ENCODE results near the gene TNN. TPM values are rescaled to one million over a fixed set of nuclear protein-coding genes. Genes with fewer than 3 reads are reported as not detected.
"Not testable (repeated sequence)": the region's sequence is repeated elsewhere in the genome, so short reads cannot be mapped to it uniquely, and the experiment has no call there.

Gene TNN
- 0.25 and 0.26 TPM in 2 replicates for total RNA-seq
- long read RNA-seq, partial matches to known transcripts: 1 of 1 reads
- long read RNA-seq, other reads (novel, unspliced or antisense): 0 of 1 reads

GRCh38 chr1:175067362-175068106 lies at the start of gene TNN:
TSS of gene TNN (plus strand) at chr1:175067833. CDS start at chr1:175077419, 9,586 bp downstream.
- no peak for TF ChIP-seq CTCF (conservative IDR thresholded peaks at IDR 0.05)
- Mint-ChIP-seq H3K36me3 (ENCODE audit: low read depth) (no peaks in the 10 kb centered on the region), H3K27ac (ENCODE audit: unreplicated experiment) (peak within 1 kb of the TSS; percentile 40), H3K9me3 (no peaks in the 10 kb centered on the region), H3K27me3 (ENCODE audit: low read depth) (no peaks in the 10 kb centered on the region), H3K4me1 (peaks cover 8% of the 10 kb centered on the region), H3K4me3 (no peak within 1 kb of the TSS)
- no peak for DNase-seq (ENCODE audit: low read depth, low spot score)

- no peak for TF ChIP-seq CTCF (conservative IDR thresholded peaks at IDR 0.05)
- Mint-ChIP-seq H3K27me3 (ENCODE audit: low read depth) (no peaks in the 10 kb centered on the region), H3K9me3 (peaks cover 3% of the 10 kb centered on the region), H3K27ac (ENCODE audit: unreplicated experiment) (no peak overlapping the region), H3K4me1 (peaks cover 21% of the 10 kb centered on the region), H3K36me3 (ENCODE audit: low read depth) (peaks cover 7% of the 10 kb centered on the region), H3K4me3 (no peak overlapping the region)
- DNase-seq (ENCODE audit: low read depth, low spot score): no peak
These were observed 48.1 kb upstream of the TNN start for GRCh38 chr1:175019524-175019923.

- Mint-ChIP-seq H3K27ac (ENCODE audit: unreplicated experiment) (peak within 1 kb of the TSS; percentile 85), H3K9me3 (peaks cover 7% of the 10 kb centered on the region), H3K27me3 (ENCODE audit: low read depth) (no peaks in the 10 kb centered on the region), H3K36me3 (ENCODE audit: low read depth) (peaks cover 3% of the 10 kb centered on the region), H3K4me1 (peaks cover 24% of the 10 kb centered on the region), H3K4me3 (peak within 1 kb of the TSS; percentile 94)
- no peak for TF ChIP-seq CTCF (conservative IDR thresholded peaks at IDR 0.05)
- DNase-seq (ENCODE audit: low read depth, low spot score): peak; percentile 97
These were observed 44.4 kb upstream of the TNN start, which contains the start of gene MRPS14 for GRCh38 chr1:175023043-175023921. TSS of gene MRPS14 (minus strand) at chr1:175023425. CDS start at chr1:175023408, 17 bp downstream.

GRCh38 chr1:175023922-175024242 lies 43.8 kb upstream of the TNN start:
- Mint-ChIP-seq H3K4me3 (peak overlapping the region; percentile 94), H3K4me1 (peaks cover 24% of the 10 kb centered on the region), H3K27ac (ENCODE audit: unreplicated experiment) (peak overlapping the region; percentile 76)
- not testable (repeated sequence) for H3K9me3 Mint-ChIP-seq; DNase-seq (ENCODE audit: low read depth, low spot score); H3K36me3 Mint-ChIP-seq (ENCODE audit: low read depth); H3K27me3 Mint-ChIP-seq (ENCODE audit: low read depth)

GRCh38 chr1:175024773-175025172 lies 42.9 kb upstream of the TNN start:
- H3K4me3 Mint-ChIP-seq: peak overlapping the region; percentile 72
- peaks cover 30% of the 10 kb centered on the region for H3K4me1 Mint-ChIP-seq
- H3K9me3 Mint-ChIP-seq: peaks cover 7% of the 10 kb centered on the region
- peaks cover 3% of the 10 kb centered on the region for H3K36me3 Mint-ChIP-seq (ENCODE audit: low read depth)
- no peaks in the 10 kb centered on the region for H3K27me3 Mint-ChIP-seq (ENCODE audit: low read depth)
- no peak overlapping the region for H3K27ac Mint-ChIP-seq (ENCODE audit: unreplicated experiment)
- no peak for TF ChIP-seq CTCF (conservative IDR thresholded peaks at IDR 0.05)
- no peak for DNase-seq (ENCODE audit: low read depth, low spot score)

All from neural crest cell (in vitro differentiated cells).